ENCODE results near the gene PFKFB3. TPM values are rescaled to one million over a fixed set of nuclear protein-coding genes. Genes with fewer than 3 reads are reported as not detected.

The PFKFB3 gene
- total and polyA plus RNA-seq, 2 of the 13 experiments (the other 11 are each of a cell fraction or from before 2014, with no cell fraction given): 1.2 to 13.3 TPM

GRCh38 chr10:6299234-6299633, 96.5 kb downstream of the PFKFB3 start (continued):
- TF ChIP-seq ATF7 (IDR thresholded peaks at IDR 0.05): no peak
- no peak for TF ChIP-seq ATF7 (CRISPR knock-in tag; IDR thresholded peaks at IDR 0.05)
- TF ChIP-seq ARNT2 (CRISPR knock-in tag; IDR thresholded peaks at IDR 0.05; ENCODE audit: low read depth): no peak
- TF ChIP-seq FOXP4 (CRISPR knock-in tag; IDR thresholded peaks at IDR 0.05): no peak
- TF ChIP-seq ZNF205 (CRISPR knock-in tag; IDR thresholded peaks at IDR 0.05): 0 out of 2 replicates have a peak, but pooled peaks have one; percentile 19
- TF ChIP-seq ZNF224 (CRISPR knock-in tag; IDR thresholded peaks at IDR 0.05): no peak
- TF ChIP-seq RAD51 (IDR thresholded peaks at IDR 0.05; ENCODE audit: borderline replicate concordance): no peak
- peak; percentile 72; the same call in 1 of the 2 replicates for TF ChIP-seq HNF1A (IDR thresholded peaks at IDR 0.05; ENCODE audit: low read depth)
- no peak for TF ChIP-seq HNF1A (CRISPR knock-in tag; IDR thresholded peaks at IDR 0.05; ENCODE audit: borderline replicate concordance)
- TF ChIP-seq GLI4 (CRISPR knock-in tag; IDR thresholded peaks at IDR 0.05; ENCODE audit: borderline replicate concordance): no peak
- peak; percentile 56; the same call in 1 of the 2 replicates for TF ChIP-seq ARNTL (CRISPR knock-in tag; IDR thresholded peaks at IDR 0.05)
- no peak for TF ChIP-seq PITX1 (CRISPR knock-in tag; IDR thresholded peaks at IDR 0.05)
- 0 out of 2 replicates have a peak, but pooled peaks have one; percentile 38 for TF ChIP-seq HOMEZ (CRISPR knock-in tag; IDR thresholded peaks at IDR 0.05; ENCODE audit: low read depth)
